NCI-H187 (cell line): ENCODE data around the gene GALP.
A peak's percentile ranks its signal among the peaks of the same experiment; 100 is the strongest.
"Not testable (repeated sequence)": the region's sequence is repeated elsewhere in the genome, so short reads cannot be mapped to it uniquely, and the experiment has no call there.

Experiments
- DNase-seq, 2 experiments: peaks; one replicate each; lab custom pipeline; 2025; lab: John Stamatoyannopoulos, UW

GALP gene

DNA sequence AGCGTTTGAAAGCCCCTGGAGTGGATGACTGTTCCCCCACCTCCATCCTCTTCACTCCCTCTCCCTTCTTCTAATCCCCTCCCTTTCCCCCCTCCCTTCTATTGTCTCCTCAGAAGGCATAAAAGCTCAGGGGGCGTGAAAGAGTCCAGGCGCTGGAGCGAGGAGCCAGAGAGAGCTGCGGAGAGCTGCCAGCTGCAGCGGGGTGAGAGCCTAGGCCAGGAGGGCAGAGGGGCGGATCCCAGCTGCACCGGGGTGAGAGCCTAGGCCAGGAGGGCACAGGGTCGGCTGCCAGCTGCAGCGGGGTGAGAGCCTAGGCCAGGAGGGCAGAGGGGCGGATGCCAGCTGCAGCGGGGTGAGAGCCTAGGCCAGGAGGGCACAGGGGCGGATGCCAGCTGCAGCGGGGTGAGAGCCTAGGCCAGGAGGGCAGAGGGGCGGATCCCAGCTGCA is at the start of gene GALP:
Gene GALP, plus strand, starts transcription at position 148 of the 447 bp plus-strand sequence. CDS start 1,101 bp downstream, outside the sequence.
- DNase-seq: not testable (repeated sequence)

DNA sequence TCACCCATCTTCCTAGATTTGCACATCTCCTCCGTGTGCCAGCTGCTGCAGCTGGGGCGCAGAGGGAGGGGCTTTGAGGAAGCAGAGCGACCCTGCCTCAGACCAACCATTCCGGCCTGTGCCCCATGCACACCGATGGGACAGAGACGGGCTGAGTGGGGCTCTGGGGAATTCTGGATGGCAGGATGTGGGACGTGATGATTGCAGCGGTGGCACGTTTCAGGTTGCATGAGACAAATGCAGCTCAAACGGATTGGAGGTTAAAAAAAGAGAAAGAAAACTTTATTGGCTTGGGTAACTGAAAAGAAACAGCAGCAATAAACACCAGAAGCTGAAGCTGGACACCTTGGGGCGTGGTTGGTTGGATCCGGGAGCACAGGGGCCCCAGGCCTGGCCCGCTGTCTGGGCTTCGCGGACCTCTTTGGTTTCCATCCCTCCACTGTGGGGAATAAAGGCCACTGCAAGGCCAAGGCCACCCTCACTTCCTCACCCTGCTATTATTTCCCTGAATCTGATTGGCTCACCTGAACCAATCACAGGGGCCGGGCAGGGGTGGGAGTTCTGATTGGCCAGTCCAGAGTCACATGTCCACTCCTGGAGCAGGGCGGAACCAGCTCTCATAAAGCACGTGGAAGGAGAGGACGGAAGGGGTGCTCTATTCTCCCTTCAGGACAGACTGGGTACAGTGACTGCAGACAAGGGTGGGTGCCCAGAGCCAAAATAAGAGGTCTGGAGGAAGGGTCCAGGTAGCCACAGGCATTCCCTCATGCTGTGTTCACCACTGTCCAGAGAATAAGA is 48.6 kb upstream of the GALP start:
- DNase-seq: no peak

DNA sequence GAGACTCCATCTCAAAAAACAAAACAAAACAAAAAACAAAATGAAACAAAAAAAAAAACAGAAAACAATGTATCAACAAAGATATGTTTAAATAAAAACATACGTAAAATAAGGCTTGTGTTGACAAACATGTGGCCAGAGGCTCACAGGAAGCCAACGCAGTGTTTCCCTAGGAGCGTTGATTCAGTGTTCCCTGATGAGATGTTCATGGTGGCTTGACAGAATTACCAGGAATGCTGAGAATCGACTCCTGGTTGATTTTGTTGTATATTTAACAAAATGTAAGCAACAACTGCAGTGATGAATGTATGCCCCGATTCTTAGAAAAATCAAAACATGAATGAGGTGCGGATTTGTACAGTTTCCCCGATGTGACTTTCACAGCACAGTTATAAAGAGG is 45.8 kb upstream of the GALP start:
- DNase-seq: no peak

DNA sequence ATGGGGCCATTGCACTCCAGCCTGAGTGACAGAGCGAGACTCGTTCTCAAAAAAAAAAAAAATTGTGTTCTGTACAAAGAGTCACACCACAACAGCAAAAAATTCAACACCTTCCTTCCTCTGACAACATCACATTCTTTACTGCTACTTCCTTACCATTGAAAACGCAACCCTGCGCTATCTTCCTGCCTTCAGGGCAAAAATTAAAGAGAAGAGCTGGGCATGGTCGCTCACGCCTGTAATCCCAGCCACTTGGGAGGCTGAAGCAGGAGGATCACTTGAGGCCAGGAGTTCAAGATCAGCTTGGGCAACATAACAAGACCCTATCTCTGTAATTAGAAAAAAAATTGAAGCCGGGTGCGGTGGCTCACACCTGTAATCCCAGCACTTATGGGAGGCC is 44.2 kb upstream of the GALP start:
- DNase-seq: no peak

DNA sequence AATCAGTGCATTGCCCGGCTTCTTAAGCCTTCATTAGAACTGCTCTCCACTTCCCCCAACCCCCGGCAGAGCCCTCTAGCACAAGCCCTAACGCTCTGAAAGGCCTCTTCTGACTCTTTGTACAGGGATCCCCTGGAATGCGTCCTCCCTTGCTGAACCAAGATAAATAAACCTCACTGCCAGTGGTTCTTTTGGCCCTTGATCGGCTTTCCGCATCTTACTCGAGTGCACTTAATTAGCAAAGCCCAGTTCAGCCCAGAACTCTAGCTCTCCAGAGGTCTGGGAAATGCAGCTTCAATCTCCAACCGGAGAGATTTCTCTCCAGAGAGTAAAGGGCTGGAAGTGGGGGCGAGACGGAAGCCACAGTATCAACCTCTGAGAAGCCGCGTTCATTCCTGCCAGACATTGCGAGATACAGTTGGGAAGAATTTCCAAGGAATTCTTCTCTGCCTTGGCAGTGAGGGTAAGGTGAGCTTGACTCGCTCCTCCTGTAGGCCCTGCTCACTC is 43.4 kb upstream of the GALP start:
- DNase-seq: no peak

DNA sequence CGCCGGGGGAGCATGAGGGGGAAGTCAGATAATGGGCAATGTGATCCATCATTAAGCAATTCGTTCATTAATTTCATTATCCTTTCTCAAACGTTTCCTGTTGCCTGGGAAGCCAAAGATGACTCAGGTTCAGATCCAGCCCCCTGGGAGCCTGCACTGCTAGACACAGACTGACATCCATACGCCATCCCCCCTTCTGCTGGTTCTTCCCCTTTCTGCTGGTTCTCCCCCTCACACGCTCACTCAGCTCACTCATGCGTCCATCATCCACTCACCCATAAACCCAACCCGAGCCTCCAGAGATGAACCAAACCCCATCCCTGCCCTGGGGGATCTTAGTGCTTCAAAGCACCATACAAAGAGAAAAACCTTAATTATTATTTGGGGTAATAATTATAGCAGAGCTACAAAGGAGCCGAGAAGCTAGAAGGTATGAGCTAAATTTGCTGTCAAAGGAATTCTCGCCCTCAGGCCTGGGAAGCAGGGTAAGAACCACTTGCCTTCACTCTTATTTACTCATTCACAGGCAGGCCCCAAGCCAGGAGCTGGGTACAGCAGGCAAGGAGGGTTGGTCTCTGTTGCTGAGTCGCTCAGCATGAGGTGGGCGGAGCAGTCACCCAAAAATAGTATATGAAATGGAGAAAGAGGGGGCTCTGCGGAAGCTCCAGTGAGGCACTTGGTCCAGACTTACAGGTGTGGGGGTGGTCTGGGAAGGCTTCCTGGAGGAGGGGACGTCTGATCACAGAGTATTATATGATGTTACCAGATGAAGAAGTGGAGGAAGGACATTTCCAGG is 41.8 kb upstream of the GALP start:
- DNase-seq: no peak

DNA sequence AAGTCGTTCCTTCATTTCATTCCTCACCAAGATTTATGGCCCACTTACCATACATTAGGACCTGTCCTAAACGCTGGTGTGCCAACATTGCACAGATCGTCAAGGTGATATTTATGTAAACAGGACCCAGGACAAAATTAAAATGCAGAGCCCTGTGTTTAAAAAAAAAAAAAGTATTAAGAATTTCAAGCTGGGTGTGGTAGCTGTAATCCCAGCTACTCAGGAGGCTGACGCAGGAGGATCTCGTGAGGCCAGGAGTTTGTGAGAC is 41.2 kb upstream of the GALP start:
- DNase-seq: no peak

DNA sequence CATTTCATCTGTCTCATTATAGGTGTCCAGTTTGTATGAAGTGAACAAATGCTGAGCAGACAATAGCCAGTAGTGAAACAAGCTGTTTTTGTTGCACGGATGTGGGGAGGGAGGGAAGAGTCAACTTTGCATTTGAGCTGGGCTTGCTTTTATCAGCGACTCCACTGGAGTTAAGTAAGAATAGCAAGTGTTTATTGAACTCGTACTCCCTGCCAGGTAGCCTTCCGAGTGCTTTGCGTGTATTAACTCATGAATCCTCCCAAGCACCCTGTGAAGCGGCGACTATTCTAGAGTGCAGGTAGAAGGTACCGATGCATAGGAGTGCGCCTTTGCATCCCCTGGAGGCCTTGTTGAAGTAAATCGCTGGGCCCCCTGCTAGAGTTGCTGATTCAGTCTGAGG is 39.4 kb upstream of the GALP start:
- DNase-seq: no peak

DNA sequence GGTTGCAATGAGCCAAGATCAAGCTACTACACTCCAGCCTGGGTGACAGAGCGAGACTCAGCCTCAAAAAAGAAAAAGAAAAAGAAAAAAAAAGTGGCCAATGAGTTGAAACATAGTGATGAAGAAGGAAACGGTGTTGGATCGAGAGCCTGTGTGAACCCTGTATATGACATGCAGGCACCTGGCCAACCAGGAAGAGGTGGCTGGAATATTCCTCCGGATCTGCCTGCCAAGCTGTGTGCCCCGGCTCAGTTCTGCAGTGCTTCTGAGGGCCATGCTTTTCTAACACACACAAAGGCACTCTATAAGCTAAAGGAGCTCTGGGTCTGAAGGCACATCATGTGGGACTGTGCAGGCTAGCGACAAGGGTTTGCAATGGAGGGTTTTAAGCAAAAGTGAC is 38.4 kb upstream of the GALP start:
- no peak for DNase-seq

DNA sequence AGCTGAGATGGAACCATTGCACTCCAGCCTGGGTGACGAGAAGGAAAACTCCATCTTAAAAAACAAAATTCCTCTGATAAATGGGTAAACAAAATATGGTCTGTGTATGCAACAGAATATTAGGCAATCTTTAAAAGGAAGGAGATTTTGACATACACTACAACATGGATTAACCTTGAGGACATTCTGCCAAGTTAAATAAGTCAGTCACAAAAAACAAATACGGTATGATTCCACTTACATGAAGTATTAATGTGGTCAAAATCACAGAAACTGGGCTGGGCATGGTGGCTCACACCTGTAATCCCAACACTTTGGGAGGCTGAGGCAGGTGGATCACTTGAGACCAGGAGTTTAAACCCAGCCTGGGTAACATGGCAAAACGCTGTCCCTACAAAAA is 37.7 kb upstream of the GALP start:
- no peak for DNase-seq

DNA sequence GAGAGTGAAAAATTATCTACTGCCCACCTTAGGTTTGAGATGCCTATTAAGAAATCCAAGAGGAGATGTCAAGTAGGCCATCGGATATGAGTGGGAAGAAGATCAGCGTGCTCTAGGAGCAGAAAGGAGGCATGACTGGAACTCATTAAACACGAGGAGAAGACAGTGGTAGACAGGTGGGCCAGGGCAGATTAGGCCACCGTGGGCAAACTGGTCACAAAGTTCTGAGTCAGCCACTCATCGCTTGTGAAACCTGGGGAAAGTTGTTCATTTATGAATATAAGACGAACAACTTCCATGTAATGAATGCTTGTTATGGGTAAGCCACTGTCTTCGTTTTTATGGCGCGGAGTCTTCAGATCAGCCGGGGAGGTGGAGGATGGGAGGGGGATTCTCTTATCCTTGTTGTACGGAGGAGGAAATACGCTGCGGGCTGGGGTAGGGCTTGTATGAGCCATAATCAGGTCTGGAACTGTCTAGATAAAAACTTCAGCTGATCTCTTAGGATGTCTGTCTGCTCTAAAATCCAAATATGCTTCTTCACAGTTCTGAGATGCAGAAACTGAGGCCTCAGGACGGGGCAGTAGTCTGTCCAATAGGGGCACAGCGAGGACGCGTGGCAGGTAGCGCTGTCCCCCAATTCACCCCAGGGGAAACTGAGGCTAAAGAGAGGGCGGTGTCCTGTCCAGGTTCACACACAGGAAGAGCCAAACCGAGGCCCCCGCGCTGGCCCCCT is 35.8 kb upstream of the GALP start:
- no peak for DNase-seq

DNA sequence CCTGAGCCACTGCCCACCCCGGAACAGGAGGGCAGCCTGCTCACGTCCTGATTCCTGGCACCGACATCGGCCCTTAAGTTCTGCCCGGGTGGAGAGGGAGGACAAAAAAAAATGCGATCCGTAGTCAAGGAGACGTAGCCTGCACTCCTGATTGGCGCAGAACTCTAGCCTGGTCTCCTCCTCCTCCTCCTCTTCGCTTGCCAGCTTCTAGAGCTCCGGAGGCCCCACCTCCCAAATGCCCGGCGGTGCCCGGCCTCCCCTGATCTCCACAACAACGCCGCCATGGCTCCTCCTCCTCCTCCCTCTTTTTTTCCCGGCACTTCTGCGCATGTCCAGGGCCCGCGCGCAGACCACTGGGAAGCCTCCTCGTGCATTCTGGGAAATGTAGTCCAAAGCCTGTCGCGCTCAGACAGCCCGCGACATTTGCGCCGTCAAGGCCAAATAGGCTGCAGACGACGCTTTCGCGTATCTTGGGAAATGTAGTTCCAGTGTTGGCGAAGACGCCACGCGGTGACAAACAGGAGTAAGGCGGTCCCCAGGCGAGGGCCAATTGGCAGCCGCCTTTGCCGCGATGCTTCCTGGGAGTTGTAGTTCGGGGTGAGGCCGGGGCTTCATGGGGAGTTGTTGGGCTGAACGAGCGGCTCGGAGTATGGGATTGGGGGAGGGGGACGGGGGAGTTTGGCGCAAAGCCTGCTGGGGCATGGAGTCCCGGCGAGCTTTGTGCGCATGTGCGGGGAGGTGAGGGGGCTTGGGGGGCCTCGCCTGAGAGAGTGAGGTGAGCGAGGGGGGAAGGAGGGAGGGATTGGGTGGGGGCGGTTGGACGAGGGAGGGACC is 35.0 kb upstream of the GALP start, which contains the start of gene ZNF444:
Gene ZNF444, plus strand, starts transcription at position 705 of the 834 bp plus-strand sequence. CDS start 5,625 bp downstream, outside the sequence.
- DNase-seq: peak; percentile 99 to 100

DNA sequence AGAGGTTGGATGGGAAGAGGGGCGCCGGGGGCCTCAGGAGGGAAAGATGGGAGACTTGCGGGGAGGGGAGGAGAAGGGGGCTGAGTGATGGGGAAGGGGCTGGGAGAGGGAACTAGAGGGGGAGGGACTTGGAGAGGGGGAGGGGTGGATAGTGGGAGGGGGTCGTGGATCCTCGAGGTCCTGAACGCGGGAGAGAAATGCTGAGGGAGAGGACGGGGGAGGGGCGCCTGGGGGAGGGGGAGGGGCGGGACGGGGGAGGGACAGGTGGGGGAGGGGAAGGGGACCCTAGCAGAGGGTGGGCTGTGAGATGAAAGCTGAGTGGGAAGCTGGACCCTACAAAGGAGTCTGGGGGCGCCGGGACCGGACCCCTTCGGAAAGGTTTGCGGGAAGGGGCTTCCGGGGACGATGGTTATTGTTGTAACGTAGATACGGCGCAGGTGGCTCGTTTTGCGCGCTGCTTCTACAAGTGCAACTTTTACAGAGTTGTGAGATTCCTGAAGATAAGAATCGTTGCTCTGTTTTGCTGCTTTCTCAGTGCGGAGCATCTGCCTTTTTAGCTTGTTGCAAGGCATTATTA is 34.3 kb upstream of the GALP start:
- DNase-seq: no peak

DNA sequence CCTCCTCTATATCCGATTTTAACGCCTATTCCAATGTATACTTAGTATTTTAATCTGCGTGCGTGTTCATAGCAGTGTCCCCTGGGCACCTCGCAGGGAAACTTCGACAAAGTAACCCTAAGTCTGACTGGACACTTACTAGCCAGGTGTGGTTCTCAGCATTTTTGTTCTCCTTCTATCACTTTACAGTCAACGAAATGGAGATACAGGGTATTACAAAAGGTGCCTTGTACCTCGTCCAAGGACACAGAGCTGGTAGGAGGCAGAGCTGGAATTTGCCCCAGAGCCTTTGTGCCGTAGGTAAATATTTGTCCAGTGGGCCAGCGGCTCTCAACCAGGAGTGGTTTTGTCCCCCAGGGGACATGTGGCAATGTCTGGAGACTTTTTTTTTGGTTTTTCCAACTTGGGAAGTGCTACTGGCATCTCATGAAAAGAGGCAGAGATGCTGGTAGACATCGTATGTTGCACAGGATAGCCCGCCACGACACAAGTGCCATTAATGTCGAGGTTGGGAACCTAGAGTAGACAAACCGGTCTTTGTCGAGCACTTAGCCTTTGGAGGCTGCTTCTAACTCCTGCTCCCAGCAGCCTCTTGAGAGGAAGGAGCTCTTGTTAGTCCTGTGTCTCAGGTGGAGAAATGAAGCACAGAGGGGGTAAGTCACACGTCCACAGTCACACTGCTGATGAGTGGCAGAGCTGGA is 33.6 kb upstream of the GALP start:
- DNase-seq: no peak

DNA sequence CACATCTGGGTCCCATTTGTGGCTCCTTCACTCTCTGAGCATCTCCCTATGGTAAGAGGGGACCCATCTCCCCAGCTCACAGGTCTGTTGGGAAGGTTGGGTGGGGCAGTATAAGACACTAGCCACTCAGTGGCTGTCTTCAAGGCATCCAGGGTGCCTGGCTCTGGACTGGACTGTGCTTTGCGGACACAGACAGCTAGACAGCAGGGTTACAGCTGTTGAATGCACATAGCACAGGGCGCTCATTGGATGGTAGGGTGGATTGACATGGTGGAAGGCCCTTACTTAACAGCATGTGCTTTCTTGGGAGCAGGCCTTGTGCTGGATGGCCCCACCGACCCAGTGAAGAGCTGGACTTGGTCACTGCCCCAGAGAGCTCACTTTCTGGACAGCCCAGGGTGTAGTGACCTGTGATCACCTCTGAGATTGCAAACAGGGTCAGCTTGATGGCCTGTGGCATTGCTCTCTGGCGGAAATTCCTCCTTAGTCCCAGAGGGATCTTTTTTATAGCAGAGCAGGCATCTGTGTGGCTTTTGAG is 32.8 kb upstream of the GALP start:
- DNase-seq: no peak

DNA sequence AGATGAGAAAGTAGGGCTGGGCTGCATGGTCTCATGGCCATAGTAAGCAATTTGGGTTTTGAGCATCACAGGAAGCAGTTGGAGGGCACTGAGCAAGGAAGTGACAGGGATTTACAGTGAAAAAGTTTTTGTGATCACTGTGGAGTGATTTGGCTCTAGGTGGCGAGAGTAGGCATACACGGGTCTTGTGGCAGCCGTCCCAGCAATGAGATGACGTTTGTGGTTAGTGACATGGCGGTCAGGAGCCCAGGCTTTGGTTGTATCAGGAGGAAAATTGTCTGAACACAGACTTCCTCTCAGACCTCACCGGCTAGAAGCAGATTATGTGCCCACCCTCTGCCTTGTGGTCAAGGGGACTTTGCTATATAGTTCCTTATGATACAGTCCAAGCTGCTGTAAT is 31.4 kb upstream of the GALP start:
- DNase-seq: no peak

DNA sequence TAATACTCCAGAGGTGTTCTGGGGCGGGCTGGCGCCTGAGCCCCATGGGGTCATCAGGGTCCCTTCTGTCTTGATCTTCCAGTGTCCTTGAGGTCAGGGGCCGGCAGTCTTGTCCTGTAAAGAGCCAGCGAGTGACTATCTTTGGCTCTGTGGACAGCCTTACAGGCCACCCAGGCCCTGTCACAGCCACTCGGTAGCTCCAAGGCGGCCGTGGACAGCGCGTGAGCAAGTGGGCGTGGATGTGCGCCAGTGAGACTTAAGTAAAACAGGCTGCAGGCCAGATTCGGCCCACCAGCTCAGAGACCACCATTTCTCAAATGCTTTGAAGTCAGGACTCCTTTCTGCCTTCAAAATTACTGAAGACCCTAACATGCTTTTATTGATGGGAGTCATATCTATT is 31.0 kb upstream of the GALP start:
- DNase-seq: no peak

DNA sequence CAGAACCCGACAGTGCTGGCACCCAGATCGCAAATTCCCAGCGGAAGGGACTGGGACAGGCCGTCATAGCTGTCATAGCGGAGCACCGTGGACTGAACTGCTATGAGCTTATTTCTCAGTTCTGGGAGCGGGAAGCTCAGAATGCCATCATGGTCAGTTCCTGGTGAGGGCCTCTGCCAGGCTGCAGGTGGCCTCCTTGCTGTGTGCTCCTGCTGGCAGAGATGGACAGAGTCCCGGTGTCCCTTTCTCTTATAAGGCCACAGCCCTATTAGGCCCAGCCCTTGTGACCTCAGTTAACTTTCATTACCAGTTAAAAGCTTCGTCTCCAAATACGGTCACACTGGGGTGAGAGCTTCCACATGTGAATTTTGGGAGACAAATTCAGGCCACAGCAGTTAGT is 30.1 kb upstream of the GALP start:
- no peak for DNase-seq

DNA sequence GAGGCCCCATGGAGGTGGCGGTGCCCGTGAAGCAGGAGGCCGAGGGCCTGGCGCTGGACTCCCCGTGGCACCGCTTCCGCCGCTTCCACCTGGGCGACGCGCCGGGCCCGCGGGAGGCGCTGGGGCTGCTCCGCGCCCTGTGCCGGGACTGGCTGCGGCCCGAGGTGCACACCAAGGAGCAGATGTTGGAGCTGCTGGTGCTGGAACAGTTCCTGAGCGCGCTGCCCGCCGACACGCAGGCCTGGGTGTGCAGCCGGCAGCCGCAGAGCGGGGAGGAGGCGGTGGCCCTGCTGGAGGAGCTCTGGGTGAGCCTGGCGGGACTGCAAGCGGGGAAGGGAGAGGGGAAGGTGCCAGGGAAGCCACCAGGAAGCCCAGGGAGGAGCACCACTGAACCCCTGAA is 28.9 kb upstream of the GALP start:
- no peak for DNase-seq

DNA sequence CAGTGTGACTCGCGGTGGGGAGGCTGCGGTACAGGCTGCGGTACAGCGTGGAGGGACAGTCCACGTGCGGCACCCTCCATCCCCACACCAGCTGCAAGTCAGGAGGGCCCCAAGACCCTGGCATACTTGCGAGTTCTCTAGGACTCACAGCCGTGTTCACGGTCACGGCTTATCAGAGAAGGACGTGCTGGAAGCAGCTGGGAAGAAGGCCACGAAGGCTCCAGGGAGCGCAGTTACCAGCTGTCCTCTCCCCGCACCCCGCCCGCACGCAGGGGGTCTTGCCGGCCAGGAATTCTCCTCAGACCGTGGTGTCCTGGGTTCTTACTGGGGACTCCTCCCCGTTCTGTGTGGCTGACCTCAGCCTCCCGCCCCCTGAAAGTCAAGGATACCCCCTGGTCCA is 28.5 kb upstream of the GALP start:
- DNase-seq: no peak
